ENCODE data around the gene GSTA5. TPM values are rescaled to one million over a fixed set of nuclear protein-coding genes. Genes with fewer than 3 reads are reported as not detected.
"Not testable (repeated sequence)": the region's sequence is repeated elsewhere in the genome, so short reads cannot be mapped to it uniquely, and the experiment has no call there.

GSTA5 gene
- total RNA-seq: not detected
- long read RNA-seq: 0 reads

DNA sequence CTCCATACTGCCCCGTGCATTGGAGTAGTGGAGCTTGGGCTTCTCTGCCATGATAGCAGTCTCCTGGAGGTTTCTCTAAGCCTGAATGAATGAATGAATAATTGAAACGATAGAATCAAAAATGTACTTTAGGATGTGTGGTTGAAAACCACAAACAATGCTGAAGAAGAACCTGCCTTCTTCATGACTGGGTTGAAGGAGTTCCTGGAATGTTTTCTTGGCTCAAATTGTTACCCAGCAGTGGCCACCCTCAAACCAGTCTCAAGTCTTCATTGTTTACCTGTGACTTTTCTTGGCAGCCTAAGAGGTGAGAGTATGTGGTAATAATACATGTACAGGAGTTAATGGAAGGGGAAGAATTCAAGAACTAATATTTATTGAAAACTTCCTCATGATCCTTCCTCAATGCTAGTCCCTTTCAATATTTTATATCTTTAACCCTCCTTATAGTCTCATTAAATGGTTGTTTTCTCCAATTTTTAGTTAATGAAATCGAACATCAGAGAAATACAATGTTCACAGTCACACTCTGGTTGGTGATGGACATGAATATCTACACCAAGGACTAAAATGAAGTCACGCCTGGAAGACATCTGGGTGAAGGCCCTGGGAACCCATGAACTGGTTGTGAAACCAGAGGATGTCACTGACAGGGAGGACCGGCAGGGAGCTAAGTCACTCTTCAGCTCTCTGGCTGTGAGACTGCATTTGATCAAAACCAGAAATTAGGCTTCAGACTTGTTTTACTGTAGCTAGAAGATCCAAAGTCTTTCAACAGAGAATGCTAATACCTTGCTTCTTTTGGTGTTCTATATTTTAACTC, at the start of gene GSTA5:
GSTA5 (minus strand) TSS at position 51 of the 823 bp plus-strand sequence.
- intact Hi-C loops (cut with DNase I): no loop called here
- ATAC-seq: no peak
- no peak for DNase-seq (ENCODE audit: missing footprints)

GRCh38 chr6:52890018-52890417, 49.4 kb upstream of the GSTA5 start:
- intact Hi-C loops (cut with DNase I): no loop called here
- ATAC-seq (no peak), DNase-seq (ENCODE audit: missing footprints) (no peak)

- intact Hi-C loops (cut with DNase I): no loop called here
- ATAC-seq (no peak), DNase-seq (ENCODE audit: missing footprints) (no peak)
Measured at GRCh38 chr6:52887910-52888524, 47.4 kb upstream of the GSTA5 start.

DNA sequence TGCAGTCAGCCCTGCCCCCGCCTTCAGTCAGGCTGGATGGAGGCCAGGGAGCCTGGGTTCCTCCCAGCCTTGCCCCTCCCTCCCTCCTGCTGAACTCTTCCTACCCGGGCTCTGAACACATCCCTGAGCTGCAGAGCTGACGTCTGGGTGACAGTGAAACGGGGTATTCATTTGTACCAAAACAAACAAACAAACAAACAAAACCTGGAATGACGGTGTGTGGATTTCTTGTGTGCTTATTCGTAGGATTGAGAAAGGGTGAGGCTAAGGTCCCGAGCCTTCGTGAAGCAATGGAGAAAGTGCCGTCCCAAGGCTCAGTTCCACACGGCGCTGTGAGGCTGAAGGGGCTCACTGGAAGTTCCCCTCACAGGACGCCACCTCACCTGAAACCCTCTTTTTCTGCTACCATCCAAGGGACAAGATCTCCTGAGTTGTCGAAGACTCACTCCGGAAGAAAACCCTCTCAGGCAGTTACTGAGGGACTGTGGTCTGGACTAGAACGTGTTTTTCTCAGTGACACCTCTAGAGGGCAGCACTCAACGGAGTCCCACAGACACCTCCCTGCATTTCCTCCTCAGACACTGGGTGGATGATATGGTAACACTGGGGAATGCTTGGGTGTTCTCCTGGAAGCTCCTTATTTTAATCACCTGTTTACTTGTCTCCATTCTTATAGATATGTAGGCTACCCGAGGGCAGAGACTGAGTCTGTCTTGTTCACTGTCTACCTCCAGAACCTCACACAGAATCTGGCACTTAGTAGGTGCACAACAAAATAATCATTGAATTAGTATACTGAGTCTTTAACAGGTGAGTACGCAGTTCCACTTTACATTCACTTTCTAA, 41.6 kb upstream of the GSTA5 start:
- DNase-seq (ENCODE audit: missing footprints): no peak

GRCh38 chr6:52881662-52881995, 41.0 kb upstream of the GSTA5 start:
- DNase-seq (ENCODE audit: missing footprints): no peak
- intact Hi-C loops (cut with DNase I): no loop called here
- peak; percentile 17 for ATAC-seq

More for the DNA sequence above, 41.6 kb upstream of the GSTA5 start:
- peak; percentile 98 for ATAC-seq
- intact Hi-C loops (cut with DNase I): no loop called here

DNA sequence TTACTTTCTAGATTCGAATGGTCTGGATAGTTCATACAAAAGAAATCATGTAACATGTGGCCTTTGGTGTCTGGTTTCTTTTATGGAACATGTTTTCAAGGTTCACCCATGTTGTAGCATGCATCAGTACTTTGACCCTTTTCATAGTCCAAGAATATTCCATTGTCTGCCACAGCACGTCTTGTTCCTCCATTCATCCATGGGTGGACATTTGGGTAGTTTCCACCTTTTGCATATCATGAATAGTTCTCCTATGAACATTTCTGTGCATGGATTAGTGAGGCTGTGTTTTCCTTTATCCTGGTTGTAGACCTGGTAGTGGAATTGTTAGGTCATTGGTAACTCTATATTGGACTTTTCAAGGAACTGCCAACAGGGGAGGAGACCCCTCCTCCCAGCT, 37.2 kb upstream of the GSTA5 start:
- intact Hi-C loops (cut with DNase I): no loop called here

DNA sequence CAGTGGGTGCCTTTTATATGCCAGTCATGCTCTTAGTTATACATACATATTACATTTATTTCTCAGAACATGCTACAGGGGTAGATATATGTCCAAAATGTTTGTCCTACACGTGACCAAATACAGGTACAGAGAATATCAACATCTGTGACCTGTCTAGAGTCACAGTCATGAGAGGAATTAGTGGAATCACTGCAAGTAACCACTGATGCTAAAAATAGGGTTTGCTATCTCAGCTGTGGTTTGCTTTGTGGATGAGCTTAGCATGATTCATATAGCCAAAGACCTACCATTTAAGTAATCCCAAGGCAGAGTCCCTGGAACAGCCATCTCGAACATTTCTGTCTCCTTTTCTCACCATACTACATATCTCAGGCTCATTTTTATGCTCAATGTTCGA, 36.6 kb upstream of the GSTA5 start:
- ATAC-seq: no peak
- no peak for DNase-seq (ENCODE audit: missing footprints)
- intact Hi-C loops (cut with DNase I): no loop called here

More for the DNA sequence above, 37.2 kb upstream of the GSTA5 start:
- DNase-seq (ENCODE audit: missing footprints): no peak
- no peak for ATAC-seq

DNA sequence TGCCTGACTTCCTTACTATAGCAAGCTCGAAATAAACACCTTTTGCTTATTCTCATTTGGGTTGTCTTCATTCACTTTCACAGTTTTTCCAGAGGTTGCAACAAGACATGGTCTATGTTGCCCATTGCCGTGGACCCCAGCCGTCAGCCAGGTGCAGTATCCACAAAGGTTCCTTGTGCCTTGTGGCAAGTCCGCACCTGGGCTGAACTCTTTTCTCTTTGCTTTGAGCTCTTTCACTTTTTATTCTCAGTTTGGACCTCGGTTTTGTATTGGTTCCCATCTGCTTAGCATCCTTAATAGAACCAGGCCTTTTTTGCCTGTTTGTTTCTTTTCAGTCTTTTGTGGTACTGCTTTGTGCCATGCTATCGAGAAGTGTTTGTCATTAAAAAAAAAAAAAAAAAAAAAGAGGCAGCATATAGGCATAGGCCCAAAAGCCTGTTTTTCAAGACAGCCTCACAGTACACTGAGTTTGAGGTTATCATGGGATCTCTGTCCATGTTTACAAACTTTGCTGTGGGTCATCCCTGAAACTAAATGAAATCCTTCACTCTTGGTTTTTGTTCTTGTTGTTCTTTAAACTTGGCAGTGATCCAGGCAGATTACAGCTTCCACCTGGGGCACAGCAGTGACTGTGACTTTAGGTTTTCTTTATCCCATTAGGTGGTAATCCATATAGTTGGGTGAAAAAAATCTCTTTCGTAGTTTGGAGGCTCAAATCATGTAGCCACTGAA, 35.6 kb upstream of the GSTA5 start:
- DNase-seq (ENCODE audit: missing footprints) (no peak), ATAC-seq (no peak)
- intact Hi-C loops (cut with DNase I): no loop called here

DNA sequence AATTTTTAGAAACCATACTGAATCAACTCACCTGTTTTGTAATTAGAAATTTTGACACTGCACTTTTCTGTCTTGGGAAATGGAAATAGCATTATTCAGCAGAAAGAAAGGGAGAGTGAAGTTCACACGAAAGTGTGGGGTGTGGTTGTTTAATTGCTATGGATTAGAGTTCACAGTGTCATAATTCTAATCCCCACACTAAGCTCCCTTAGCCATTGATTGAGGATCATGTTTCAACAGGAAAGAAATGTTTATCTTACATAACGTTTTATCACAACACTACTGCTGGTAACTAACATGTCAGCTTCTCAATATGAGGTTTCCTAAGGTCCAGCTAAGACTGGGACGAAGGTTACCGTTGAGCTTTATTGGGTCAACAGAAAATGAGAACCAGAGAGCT, 31.4 kb upstream of the GSTA5 start:
- intact Hi-C loops (cut with DNase I): no loop called here
- ATAC-seq: no peak
- no peak for DNase-seq (ENCODE audit: missing footprints)

- intact Hi-C loops (cut with DNase I): no loop called here
- ATAC-seq (no peak), DNase-seq (ENCODE audit: missing footprints) (no peak)
Measured at GRCh38 chr6:52871621-52872020, 31.0 kb upstream of the GSTA5 start.

- DNase-seq (ENCODE audit: missing footprints); intact Hi-C loops (cut with DNase I); ATAC-seq: not testable (repeated sequence)
Measured at GRCh38 chr6:52870335-52871091, 29.9 kb upstream of the GSTA5 start.

DNA sequence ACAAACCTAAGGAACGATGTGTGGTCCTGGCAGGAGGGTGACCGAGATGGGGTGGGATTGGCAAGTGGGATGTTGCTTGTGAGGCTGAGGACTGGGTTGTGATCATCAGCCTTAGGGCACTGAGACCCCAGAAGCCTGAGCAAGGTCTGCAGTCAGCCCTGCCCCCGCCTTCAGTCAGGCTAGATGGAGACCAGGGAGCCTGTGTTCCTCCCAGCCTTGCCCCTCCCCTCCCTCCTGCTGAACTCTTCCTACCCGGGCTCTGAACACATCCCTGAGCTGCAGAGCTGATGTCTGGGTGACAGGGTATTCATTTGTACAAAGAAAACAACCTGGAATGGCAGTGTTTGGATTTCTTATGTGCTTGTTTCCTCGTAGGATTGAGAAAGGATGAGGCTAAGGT, 28.3 kb upstream of the GSTA5 start:
- ATAC-seq: not testable (repeated sequence)

DNA sequence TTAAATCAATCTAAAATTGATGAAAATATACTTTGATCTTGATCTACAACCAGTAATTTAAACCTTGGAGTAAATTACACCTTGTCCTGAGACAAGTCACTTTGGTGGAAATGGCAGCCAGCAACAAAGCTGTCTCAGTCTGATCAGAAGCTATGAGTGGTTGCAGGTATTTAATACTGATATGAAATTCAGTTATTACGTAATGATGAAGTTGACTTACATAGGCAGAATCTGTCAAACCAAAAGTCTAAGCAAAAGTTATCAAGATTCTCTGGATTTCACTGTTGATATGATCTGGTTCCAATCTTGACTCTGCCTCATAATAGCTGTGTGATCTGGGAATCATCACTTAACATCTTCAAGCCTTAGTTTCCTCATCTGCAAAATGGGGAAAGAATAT, 27.6 kb upstream of the GSTA5 start:
- no peak for ATAC-seq
- intact Hi-C loops (cut with DNase I): no loop called here
- no peak for DNase-seq (ENCODE audit: missing footprints)

More for the DNA sequence above, 28.3 kb upstream of the GSTA5 start:
- DNase-seq (ENCODE audit: missing footprints); intact Hi-C loops (cut with DNase I): not testable (repeated sequence)

DNA sequence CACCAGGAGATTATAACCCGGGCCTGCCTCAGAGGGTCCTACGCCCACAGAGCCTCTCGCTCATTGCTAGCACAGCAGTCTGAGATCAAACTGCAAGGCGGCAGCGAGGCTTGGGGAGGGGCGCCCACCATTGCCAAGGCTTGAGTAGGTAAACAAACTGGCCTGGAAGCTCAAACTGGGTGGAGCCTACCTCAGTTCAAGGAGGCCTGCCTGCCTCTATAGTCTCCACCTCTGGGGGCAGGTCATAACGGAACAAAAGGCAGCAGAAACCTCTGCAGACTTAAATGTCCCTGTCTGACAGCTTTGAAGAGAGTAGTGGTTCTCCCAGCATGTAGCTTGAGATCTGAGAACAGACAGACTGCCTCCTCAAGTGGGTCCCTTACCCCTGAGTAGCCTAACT, 20.5 kb upstream of the GSTA5 start:
- intact Hi-C loops (cut with DNase I); ATAC-seq; DNase-seq (ENCODE audit: missing footprints): not testable (repeated sequence)

DNA sequence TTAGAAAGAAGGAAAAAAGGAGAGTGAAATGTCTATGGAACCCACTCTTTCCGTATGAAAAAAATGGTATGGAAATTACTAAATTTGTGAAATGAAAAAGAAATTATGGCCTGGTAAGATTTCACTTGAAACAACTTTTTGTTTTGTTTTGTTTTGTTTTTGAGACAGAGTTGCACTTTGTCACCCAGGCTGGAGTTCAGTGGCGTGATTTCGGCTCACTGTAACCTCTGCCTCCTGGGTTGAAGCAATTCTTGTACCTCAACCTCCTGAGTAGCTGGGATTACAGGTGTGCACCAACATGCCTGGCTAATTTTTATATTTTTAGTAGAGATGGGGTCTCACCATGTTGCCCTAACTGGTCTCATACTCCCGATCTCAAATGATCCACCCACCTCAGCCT, 17.8 kb upstream of the GSTA5 start:
- ATAC-seq (no peak), DNase-seq (ENCODE audit: missing footprints) (no peak)
- intact Hi-C loops (cut with DNase I): no loop called here

- DNase-seq (ENCODE audit: missing footprints); intact Hi-C loops (cut with DNase I); ATAC-seq: not testable (repeated sequence)
Measured at GRCh38 chr6:52856137-52856536, 15.5 kb upstream of the GSTA5 start.

DNA sequence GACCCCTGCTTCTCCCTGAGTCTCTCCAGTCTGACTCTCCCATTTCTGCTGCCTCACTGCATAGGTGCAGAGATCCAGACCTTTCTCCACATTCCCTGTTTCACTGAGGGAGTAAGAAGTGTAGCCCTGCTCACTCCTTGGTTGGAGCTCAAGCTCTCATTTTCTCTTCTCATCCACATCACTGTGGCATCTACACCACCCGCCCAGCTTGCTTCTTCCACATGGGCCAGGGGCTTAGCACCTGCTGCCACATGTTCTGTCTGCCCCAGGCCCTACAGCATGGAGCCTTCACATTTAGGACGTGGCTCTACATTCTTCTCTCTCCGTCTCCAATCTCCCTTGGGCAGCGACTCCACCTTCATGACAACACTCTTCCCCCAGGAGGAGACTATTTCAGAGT, 8.5 kb upstream of the GSTA5 start:
- no peak for DNase-seq (ENCODE audit: missing footprints)
- no peak for ATAC-seq
- intact Hi-C loops (cut with DNase I): no loop called here

GRCh38 chr6:52846002-52846401, 5.4 kb upstream of the GSTA5 start:
- no peak for DNase-seq (ENCODE audit: missing footprints)
- ATAC-seq: no peak
- intact Hi-C loops (cut with DNase I): no loop called here
